Prostate gland (tissue), 2 donors: ENCODE measurements around the gene TMEM170B. TPM values are rescaled to one million over a fixed set of nuclear protein-coding genes. Genes with fewer than 3 reads are reported as not detected.

ENCODE experiments used
- DNase-seq: peaks from one replicate; pipeline ENCODE4 v3.0.0-alpha.2; 2019; ENCODE audit warnings: low spot score
- H3K27ac ChIP-seq, 2 donors: fragments of 200-600 bp; sonication (generic); 2 replicates each; pipeline ENCODE4 v1.5.1; 2017 to 2019
- H3K27me3 ChIP-seq: fragments of 200-600 bp; sonication (generic); replicated peaks from 2 replicates; pipeline ENCODE4 v1.5.1; 2019; ENCODE audit not compliant: insufficient read depth
- H3K36me3 ChIP-seq, 2 donors: fragments of 200-600 bp; sonication (generic); 1 replicate in 1 of 2; 2 replicates in 1 of 2; pipeline versions ENCODE4 v1.5.1 to v1.8.1; 2017 to 2019
- H3K4me1 ChIP-seq: fragments of 200-600 bp; sonication (generic); replicated peaks from 2 replicates; pipeline ENCODE4 v1.5.1; 2019
- H3K4me3 ChIP-seq, 2 donors: fragments of 200-600 bp; sonication (generic); 2 replicates each; pipeline ENCODE4 v1.5.1; 2017 to 2019
- H3K9me3 ChIP-seq: fragments of 200-600 bp; sonication (generic); 2 replicates; pipeline ENCODE4 v1.5.1; 2017
- POLR2A ChIP-seq: fragments of 450-650 bp; IDR thresholded peaks from one replicate; pipeline ENCODE4 v1.6.1; 2016; ENCODE audit warnings: antibody characterized with exemption, mild to moderate bottlenecking
- POLR2AphosphoS5 ChIP-seq: sonication (generic); formaldehyde crosslinking; IDR thresholded peaks from one replicate; pipeline ENCODE4 v1.6.1; 2017; ENCODE audit warnings: antibody characterized with exemption
- WGBS: methylation state at CpG from one replicate; pipeline ENCODE4 v1.1.5; 2018; 5-methylcytosine and 5-hydroxymethylcytosine counted together
- intact Hi-C: fragments of 100-400 bp; cut with DNase I; formaldehyde crosslinking; loops from one replicate; pipeline ENCODE4 v1.14.2; 2022
- total RNA-seq, 2 donors: library from RNA; depleted of rRNA; stranded (reverse); fragments of >200 nt; gene quantifications; one replicate each; pipeline ENCODE4 v1.1.0, GENCODE V29; 2016
- TF ChIP-seq, protein P1 (sequence below), 4 experiments: fragments of 200-600 bp in 2 of 4; fragments of 450-650 bp in 2 of 4; sonication (generic) in 2 of 4; IDR thresholded peaks; 1 replicate in 3 of 4; 2 replicates in 1 of 4; pipeline ENCODE4 v1.5.1; 2016 to 2019; ENCODE audit warnings: antibody characterized with exemption in 4 of 4, mild to moderate bottlenecking in 2 of 4, moderate library complexity in 2 of 4

Gene TMEM170B
- total RNA-seq, 2 donors from 2014 or later, result 2.7 to 5.7 TPM

DNA sequence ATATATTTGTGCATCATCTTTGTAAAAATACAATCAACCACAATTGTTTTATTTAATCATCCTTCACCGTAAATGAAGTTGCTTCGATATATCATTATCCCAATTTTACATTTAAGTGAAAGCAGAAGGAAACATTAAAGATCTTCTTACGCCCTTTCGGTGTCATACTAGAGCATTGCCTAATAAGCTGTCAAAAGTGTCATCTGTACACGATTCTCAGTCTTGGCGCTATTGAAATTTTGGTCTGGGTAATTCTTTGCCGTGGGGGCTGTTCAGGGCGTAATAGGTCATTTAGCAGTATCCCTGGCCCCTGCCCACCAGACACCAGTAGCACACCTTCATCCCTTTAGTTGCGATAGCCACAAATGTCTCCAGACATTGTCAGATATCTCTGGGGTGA lies 40.4 kb upstream of the TMEM170B start:
- no peaks in the 10 kb centered on the region for H3K9me3 ChIP-seq
- no peaks in the 10 kb centered on the region for H3K27me3 ChIP-seq
- DNase-seq, result no peak
- no peaks in the 10 kb centered on the region for H3K4me1 ChIP-seq
- no peak overlapping the region for H3K4me3 ChIP-seq
- no peak overlapping the region for H3K27ac ChIP-seq
- WGBS, result 91% methylated on average over 9 of the region's 9 CpGs
- H3K36me3 ChIP-seq, result no peaks in the 10 kb centered on the region
- TF ChIP-seq, protein P1, sequence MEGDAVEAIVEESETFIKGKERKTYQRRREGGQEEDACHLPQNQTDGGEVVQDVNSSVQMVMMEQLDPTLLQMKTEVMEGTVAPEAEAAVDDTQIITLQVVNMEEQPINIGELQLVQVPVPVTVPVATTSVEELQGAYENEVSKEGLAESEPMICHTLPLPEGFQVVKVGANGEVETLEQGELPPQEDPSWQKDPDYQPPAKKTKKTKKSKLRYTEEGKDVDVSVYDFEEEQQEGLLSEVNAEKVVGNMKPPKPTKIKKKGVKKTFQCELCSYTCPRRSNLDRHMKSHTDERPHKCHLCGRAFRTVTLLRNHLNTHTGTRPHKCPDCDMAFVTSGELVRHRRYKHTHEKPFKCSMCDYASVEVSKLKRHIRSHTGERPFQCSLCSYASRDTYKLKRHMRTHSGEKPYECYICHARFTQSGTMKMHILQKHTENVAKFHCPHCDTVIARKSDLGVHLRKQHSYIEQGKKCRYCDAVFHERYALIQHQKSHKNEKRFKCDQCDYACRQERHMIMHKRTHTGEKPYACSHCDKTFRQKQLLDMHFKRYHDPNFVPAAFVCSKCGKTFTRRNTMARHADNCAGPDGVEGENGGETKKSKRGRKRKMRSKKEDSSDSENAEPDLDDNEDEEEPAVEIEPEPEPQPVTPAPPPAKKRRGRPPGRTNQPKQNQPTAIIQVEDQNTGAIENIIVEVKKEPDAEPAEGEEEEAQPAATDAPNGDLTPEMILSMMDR (IDR thresholded peaks at IDR 0.05), result no peak
- no peak for TF ChIP-seq POLR2A
- TF ChIP-seq POLR2AphosphoS5, result no peak
- intact Hi-C loops, result loop anchor here (2.0 to 10.0 kb wide), 3 partner anchors 78 to 324 kb away; partner anchors contain the start of gene NEDD9

DNA sequence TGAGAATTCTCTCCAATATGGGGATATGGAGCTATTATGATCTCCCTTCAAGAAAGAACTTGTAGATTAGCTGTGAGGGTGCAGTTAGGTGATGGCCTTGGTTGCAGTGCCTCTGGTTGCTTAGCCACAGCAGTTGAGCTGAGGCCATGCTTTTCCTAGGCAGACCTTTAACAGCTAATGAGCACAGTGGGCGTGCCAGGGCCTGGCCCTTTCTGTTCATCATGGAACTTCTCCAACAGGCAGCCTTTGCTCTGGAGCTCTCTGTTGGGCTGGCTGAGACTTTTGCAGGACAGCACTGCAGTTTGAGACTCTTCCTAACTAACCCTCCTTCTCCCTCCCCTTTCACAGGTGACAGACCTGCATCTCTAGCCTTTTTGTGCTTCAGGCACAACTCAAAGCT lies 39.7 kb upstream of the TMEM170B start:
- Histone ChIP-seq H3K27me3 (no peaks in the 10 kb centered on the region), H3K27ac (no peak overlapping the region), H3K36me3 (no peaks in the 10 kb centered on the region), H3K4me1 (no peaks in the 10 kb centered on the region), H3K4me3 (no peak overlapping the region), H3K9me3 (no peaks in the 10 kb centered on the region)
- whole genome bisulfite sequencing, result 79% methylated on average over 1 of the region's 1 CpG
- TF ChIP-seq, protein P1 (IDR thresholded peaks at IDR 0.05), result no peak
- TF ChIP-seq POLR2AphosphoS5 (no peak), POLR2A (no peak)
- DNase-seq, result no peak
- intact Hi-C loops, result loop anchor here (2.0 to 10.0 kb wide), 3 partner anchors 77 to 325 kb away; partner anchors contain the start of gene NEDD9

DNA sequence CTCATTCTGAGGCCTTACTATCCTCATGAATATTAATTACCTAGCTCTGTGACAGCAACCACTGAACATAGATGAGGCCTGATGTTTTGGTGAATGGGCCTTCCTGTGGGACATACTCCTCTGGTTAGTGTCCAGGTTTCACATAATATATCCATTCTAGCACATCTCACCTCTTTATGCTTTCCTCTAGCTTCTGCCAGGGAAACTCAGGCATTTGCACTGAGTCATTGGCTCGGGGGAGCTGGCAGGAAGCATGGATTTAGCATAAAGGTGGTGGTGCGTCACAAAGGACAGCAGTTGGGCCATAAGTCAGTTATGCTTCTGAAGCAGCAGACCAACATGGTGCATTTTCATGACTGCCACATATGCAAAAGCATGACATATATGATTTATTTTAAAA lies 37.5 kb upstream of the TMEM170B start:
- H3K27me3 ChIP-seq, result no peaks in the 10 kb centered on the region
- intact Hi-C loops, result no loop called here
- no peak for TF ChIP-seq POLR2AphosphoS5
- TF ChIP-seq POLR2A, result no peak
- TF ChIP-seq, protein P1 (IDR thresholded peaks at IDR 0.05), result no peak
- DNase-seq, result no peak
- no peaks in the 10 kb centered on the region for H3K36me3 ChIP-seq
- no peak overlapping the region for H3K4me3 ChIP-seq
- no peaks in the 10 kb centered on the region for H3K4me1 ChIP-seq
- H3K27ac ChIP-seq, result no peak overlapping the region
- 91% methylated on average over 2 of the region's 2 CpGs for WGBS
- no peaks in the 10 kb centered on the region for H3K9me3 ChIP-seq

DNA sequence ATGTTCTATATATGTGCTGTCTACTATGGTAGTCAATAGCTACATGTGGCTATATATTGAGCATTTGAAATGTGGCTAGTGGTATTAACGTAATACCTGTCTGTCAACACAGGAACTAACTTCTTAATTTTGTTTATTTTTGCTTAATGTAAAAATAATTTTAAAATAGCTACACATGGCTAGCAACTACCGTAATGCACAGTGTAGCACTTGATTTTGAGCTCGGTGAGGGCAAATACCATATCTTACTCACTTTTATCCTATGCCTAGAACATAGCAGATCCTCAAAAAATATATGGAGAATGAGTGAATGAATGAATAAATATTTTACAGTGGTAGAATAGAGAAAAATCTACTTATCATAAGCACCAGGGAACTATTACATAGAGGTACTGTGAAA lies 28.1 kb upstream of the TMEM170B start:
- Histone ChIP-seq H3K9me3 (no peaks in the 10 kb centered on the region), H3K4me3 (no peak overlapping the region), H3K36me3 (no peaks in the 10 kb centered on the region), H3K4me1 (no peaks in the 10 kb centered on the region), H3K27me3 (no peaks in the 10 kb centered on the region), H3K27ac (no peak overlapping the region)
- no peak for DNase-seq
- 97% methylated on average over 3 of the region's 3 CpGs for WGBS
- intact Hi-C loops, result no loop called here
- TF ChIP-seq POLR2AphosphoS5, result no peak

DNA sequence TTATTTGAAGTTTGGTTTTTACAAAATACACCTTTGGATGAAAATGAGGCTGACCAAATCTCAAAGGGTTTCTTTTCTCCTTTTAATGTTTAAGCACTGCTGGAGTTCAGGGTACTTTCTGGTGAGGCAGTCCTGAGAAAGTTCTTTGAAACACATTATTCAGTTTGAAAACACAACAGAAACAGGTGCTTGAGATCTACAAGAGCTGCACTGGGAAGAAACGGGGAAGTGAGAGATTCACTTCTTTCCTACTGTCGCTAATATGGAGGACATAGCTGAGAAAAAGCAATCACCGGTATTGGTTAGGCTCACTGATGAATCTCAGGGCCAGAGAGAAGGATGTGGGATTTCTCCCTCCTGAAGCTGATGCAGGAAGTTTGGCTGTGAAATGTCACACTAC lies 22.9 kb upstream of the TMEM170B start:
- no peak for DNase-seq
- H3K36me3 ChIP-seq, result no peaks in the 10 kb centered on the region
- no peaks in the 10 kb centered on the region for H3K27me3 ChIP-seq
- intact Hi-C loops, result no loop called here
- no peak overlapping the region for H3K4me3 ChIP-seq
- TF ChIP-seq, protein P1 (IDR thresholded peaks at IDR 0.05), result no peak
- no peak overlapping the region for H3K27ac ChIP-seq
- no peaks in the 10 kb centered on the region for H3K4me1 ChIP-seq
- WGBS, result 77% methylated on average over 3 of the region's 3 CpGs
- H3K9me3 ChIP-seq, result no peaks in the 10 kb centered on the region
